ENCODE measurements around the gene ABCA13. TPM values are rescaled to one million over a fixed set of nuclear protein-coding genes. Genes with fewer than 3 reads are reported as not detected.

ABCA13 gene
- polyA plus RNA-seq, 1 donor (not counting 4 experiments of a cell fraction or from before 2014, with no cell fraction given), result 0.76 TPM

GRCh38 chr7:48426966-48427555 is 255.8 kb downstream of the ABCA13 start:
- H3K36me3 ChIP-seq (ENCODE audit: control insufficient read depth in 2 of 2, extremely low read depth in 1 of 2, insufficient read depth in 2 of 2, low read length in 2 of 2), result no peaks in the 10 kb centered on the region
- H3K4me3 ChIP-seq (ENCODE audit: control insufficient read depth in 2 of 3, extremely low read depth in 1 of 3, insufficient read depth in 2 of 3, low read depth in 1 of 3, low read length in 3 of 3), result peak overlapping the region in 2 of 3 experiments; percentile 15 to 22
- DNase-seq (ENCODE audit: low read depth, low spot score), result peak; percentile 87
- no peak overlapping the region for H2AFZ ChIP-seq (ENCODE audit: control insufficient read depth, low read length)
- H3K27me3 ChIP-seq (ENCODE audit: control insufficient read depth, extremely low read depth, insufficient read depth, low read length), result no peaks in the 10 kb centered on the region
- H3K4me1 ChIP-seq (ENCODE audit: control insufficient read depth, extremely low read depth, insufficient read depth, low read length), result peaks cover 31% of the 10 kb centered on the region
- H4K20me1 ChIP-seq (ENCODE audit: control insufficient read depth, extremely low read depth, insufficient read depth, low read length), result no peaks in the 10 kb centered on the region
- peak overlapping the region; percentile 61 for H3K27ac ChIP-seq (ENCODE audit: control insufficient read depth, insufficient read depth, low read length)
- H3K79me2 ChIP-seq (ENCODE audit: control insufficient read depth, insufficient read depth, low read length), result no peaks in the 10 kb centered on the region
- FAIRE-seq, result peak; percentile 78
- TF ChIP-seq EZH2 (IDR thresholded peaks at IDR 0.05; ENCODE audit: low read length) (no peak), CTCF (optimal IDR thresholded peaks at IDR 0.05 in 1 of 3, IDR thresholded peaks at IDR 0.05 in 1 of 3, conservative IDR thresholded peaks at IDR 0.05 in 1 of 3; ENCODE audit: extremely low read depth in 1 of 3, insufficient read depth in 2 of 3, low read length in 3 of 3) (no peak)
- H3K4me2 ChIP-seq (ENCODE audit: control insufficient read depth, extremely low read depth, insufficient read depth, low read depth, low read length), result peak overlapping the region; percentile 74
- H3K9me1 ChIP-seq (ENCODE audit: control insufficient read depth, extremely low read depth, insufficient read depth, low read length), result no peaks in the 10 kb centered on the region
- no peaks in the 10 kb centered on the region for H3K9me3 ChIP-seq (ENCODE audit: control insufficient read depth, low read depth, low read length)
- no peak overlapping the region for H3K9ac ChIP-seq (ENCODE audit: control insufficient read depth, extremely low read depth, insufficient read depth, low read length)
- dilution Hi-C loops (cut with MboI; ENCODE audit: extremely low pct_ligation_motif_present, low sequenced_read_pairs), result no loop called here

GRCh38 chr7:48427671-48428070 is 256.4 kb downstream of the ABCA13 start:
- Histone ChIP-seq H3K9me3 (ENCODE audit: control insufficient read depth, low read depth, low read length) (no peaks in the 10 kb centered on the region), H2AFZ (ENCODE audit: control insufficient read depth, low read length) (no peak overlapping the region), H3K27me3 (ENCODE audit: control insufficient read depth, extremely low read depth, insufficient read depth, low read length) (no peaks in the 10 kb centered on the region), H3K9me1 (ENCODE audit: control insufficient read depth, extremely low read depth, insufficient read depth, low read length) (no peaks in the 10 kb centered on the region), H4K20me1 (ENCODE audit: control insufficient read depth, extremely low read depth, insufficient read depth, low read length) (no peaks in the 10 kb centered on the region), H3K9ac (ENCODE audit: control insufficient read depth, extremely low read depth, insufficient read depth, low read length) (no peak overlapping the region), H3K4me1 (ENCODE audit: control insufficient read depth, extremely low read depth, insufficient read depth, low read length) (peaks cover 31% of the 10 kb centered on the region), H3K36me3 (ENCODE audit: control insufficient read depth in 2 of 2, extremely low read depth in 1 of 2, insufficient read depth in 2 of 2, low read length in 2 of 2) (no peaks in the 10 kb centered on the region), H3K27ac (ENCODE audit: control insufficient read depth, insufficient read depth, low read length) (peak overlapping the region; percentile 61), H3K79me2 (ENCODE audit: control insufficient read depth, insufficient read depth, low read length) (no peaks in the 10 kb centered on the region), H3K4me3 (ENCODE audit: control insufficient read depth in 2 of 3, extremely low read depth in 1 of 3, insufficient read depth in 2 of 3, low read depth in 1 of 3, low read length in 3 of 3) (peak overlapping the region in 1 of 3 experiments; percentile 22), H3K4me2 (ENCODE audit: control insufficient read depth, extremely low read depth, insufficient read depth, low read depth, low read length) (peak overlapping the region; percentile 74)
- peak; percentile 62 for FAIRE-seq
- dilution Hi-C loops (cut with MboI; ENCODE audit: extremely low pct_ligation_motif_present, low sequenced_read_pairs), result no loop called here
- TF ChIP-seq EZH2 (IDR thresholded peaks at IDR 0.05; ENCODE audit: low read length) (no peak), CTCF (optimal IDR thresholded peaks at IDR 0.05 in 1 of 3, IDR thresholded peaks at IDR 0.05 in 1 of 3, conservative IDR thresholded peaks at IDR 0.05 in 1 of 3; ENCODE audit: extremely low read depth in 1 of 3, insufficient read depth in 2 of 3, low read length in 3 of 3) (no peak)
- no peak for DNase-seq (ENCODE audit: low read depth, low spot score)
